A172 (cell line): ENCODE measurements around the gene MOCS3. TPM values are rescaled to one million over a fixed set of nuclear protein-coding genes. Genes with fewer than 3 reads are reported as not detected.

Experiments used
- DNase-seq: peaks from one replicate; pipeline ENCODE4 v3.0.0-alpha.2; 2015; ENCODE audit warnings: low spot score
- total RNA-seq: library from RNA; depleted of rRNA; stranded (reverse); fragments of >200 nt; shearing (Covaris generic); gene quantifications from 2 replicates; pipeline ENCODE4 v1.2.3, GENCODE V29; 2014; rRNA removed

The MOCS3 gene
- total RNA-seq = 9.0 and 9.4 TPM in 2 replicates

GRCh38 chr20:50958615-50959542, at the start of gene MOCS3:
Gene MOCS3, plus strand, starts transcription at chr20:50958818. Its CDS starts 25 bp downstream, at chr20:50958843.
- peak; percentile 89 for DNase-seq

DNA sequence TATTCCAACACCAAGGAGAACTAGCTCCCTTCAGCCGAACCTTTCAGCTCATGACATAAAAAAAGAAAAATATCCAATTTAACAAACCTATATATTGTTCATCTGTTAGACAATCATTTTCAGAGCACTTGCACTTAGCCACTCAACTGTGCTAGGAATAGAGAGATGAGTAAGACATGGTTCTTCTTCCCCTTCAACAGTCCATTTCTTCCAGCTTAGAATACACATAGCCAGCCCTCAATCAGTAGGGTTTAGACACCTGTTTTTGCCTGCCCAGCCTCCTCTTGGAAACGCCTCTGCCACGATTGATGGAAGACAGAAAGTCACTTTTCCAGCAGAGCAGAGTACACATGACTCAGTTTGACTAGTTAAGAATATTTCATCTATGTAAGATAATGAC, 49.2 kb upstream of the MOCS3 start:
- no peak for DNase-seq

- no peak for DNase-seq
Measured at GRCh38 chr20:50911030-50911429, 47.6 kb upstream of the MOCS3 start.

GRCh38 chr20:50911716-50912115, 46.9 kb upstream of the MOCS3 start:
- DNase-seq = no peak

DNA sequence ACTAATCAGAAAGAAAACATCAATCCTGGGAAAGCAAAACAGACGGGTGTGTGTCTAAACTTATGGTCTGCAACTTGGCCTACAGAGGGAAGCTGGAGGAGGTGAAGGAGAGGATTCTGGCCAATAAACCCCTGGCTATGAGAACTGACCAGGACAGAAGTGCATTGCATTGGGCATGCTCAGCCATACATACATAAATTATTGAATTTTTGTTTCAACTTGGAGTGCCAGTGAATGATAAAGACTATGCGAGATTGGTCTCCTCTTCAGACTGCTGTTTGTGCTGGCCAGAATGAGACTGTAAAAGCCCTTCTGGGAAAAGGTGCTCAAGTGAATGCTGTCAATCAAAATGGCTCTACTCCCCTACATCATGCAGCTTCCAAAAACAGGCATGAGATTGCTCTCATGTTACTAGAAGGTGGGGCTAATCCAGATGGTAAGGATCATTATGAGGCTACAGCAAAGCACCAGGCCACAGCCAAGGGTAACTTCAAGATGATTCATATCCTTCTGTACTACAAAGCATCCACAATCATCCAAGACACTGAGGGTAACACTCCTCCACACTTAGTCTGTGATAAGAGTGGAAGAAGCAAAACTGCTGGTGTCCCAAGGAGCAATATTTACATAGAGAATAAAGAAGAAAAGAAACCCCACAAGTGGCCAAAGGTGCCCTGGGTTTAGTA, 44.8 kb upstream of the MOCS3 start:
- DNase-seq = peak; percentile 65

DNA sequence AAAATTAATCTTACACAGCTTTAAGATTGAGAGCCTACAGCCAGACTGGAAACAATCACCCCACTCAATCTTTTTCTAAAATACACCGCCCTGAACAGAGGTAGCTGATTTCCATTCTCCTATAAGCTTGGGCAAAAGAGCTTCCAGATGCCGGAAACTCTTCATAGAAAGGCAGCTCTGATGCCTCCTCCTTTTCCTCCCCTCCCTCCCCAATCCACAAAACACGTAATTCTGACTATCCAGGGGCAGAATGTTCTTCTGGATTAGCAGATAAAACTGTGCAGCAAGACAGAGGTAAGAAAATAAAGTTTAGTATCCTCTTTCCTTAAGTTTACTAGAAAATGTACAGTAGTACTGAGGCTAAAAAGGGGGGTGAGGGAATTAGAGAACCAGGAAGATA, 43.2 kb upstream of the MOCS3 start:
- DNase-seq = no peak

DNA sequence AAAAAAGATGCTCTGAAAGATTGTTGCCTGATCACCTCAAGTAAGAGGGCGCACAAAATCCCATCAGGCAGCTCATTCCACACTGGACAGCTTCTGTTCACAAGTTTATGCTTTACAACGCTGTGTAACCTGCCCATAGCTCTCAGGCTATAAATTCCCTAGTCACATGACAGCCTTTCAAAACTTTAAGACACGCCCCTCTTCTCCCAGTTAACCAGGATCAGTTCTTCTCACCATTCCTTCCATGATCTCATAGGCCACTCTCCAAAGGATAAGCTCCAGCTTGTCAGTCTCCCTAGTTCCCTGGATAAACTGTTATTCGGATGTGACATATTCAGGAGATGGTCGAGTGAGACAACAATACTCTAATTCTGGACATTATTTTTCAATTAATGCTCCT, 42.4 kb upstream of the MOCS3 start:
- peak; percentile 59 for DNase-seq

- DNase-seq = no peak
Measured at GRCh38 chr20:50916934-50917333, 41.7 kb upstream of the MOCS3 start.

- DNase-seq = no peak
Measured at GRCh38 chr20:50918403-50918802, 40.2 kb upstream of the MOCS3 start.

DNA sequence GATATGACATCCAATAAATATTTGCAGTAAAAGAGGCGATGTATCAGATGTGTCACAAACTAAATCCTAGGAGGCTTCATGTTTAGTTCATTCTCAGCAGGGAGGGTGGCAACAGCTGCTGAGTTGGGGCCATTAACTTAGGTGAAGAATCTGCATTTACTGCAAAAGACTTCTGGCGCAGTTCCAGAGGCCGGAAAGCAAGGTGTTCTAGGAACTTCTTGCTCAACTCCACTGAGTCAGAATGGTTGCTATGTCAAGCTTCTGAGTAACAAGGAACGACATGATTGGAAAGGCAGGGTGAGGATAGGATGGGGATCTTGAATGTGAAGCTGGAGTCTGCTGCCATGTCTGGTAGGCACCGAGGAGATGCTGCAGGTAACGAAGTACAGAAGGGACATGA, 39.1 kb upstream of the MOCS3 start:
- peak; percentile 32 for DNase-seq

DNA sequence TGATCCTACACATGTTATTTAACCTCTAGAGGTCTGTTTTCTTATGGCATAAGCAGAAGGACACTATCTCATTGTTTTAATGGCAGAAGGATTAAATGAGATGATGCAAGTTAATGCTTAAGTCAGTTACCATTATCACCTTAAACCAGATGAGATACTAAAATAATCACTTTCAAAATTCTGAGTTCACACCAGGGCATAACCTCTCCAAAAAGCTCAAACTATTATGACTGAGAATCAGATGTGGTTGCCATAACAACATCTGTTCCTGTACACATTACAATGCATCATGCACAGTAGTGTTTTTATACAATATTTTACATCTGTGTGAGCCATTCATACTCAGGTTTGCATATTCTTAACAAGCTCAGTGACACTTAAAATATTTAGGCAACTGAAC, 37.6 kb upstream of the MOCS3 start:
- DNase-seq = no peak

DNA sequence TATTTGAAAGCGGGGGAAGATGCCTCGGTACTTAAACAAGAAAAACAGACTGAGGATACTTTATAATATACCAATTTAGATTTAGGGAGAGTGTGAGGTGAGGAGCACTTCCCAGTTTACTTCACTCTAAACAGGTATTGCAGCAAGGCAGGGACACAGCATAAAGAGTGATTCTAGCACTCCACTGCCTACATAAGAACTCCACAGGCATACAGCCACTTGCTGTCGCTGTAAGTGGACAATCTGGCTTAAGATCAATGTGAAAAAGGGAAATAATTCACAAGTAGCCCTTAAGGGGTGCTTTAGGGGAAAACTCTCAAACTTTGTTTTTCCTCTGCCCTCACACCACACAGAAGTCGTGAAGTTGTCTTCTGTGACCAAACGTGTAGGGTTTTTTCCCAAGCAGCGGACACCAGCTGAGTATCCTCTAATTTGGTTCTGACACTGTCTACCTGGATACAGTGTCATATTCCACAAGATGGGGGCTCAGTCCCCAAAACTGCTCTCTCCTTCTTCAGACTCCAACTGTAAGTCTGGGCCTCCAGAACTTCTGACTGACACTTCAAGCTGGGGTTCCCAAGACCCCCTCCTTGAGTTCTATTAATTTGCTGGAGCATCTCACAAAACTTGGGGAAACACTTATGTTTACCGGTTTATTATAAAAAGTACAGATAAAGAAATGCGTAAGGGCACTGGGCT, 36.7 kb upstream of the MOCS3 start:
- no peak for DNase-seq

GRCh38 chr20:50924261-50924920, 34.2 kb upstream of the MOCS3 start:
- DNase-seq = no peak

DNA sequence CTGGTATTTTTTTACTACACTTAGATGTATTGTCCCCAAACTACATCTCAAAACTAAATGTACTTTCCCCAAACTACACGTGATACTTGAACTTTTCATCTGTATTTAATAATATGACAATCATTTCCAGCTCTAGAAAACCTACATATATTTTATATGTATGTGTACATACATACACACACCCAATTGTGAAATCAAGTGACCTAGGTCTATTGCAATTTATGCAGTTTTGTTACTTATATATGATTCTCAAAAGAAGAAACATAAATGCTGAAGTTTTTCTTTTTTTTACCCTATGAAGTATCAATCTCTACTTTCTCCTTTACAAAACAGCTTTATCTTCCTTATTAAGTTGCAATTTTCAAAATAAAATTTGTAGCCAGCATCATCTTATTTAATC, 32.1 kb upstream of the MOCS3 start:
- no peak for DNase-seq

DNA sequence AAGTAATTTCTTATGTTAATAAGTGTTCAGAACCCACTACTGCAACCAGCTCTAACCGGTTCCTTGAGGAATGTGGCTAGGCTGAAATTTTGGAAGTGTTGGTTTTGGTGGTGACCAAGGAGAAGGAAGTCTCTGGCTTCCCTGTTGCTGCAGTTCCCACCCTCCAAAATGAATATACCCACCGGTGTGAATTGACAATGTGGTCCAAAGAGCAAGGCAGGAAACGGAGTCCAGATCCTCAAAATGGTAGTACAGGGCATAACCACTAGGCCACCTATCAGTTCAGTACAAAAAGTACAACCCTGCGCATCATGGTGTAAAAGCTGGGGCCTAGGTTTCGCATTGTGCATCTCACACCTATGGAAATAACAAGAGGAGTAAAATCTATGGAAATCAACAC, 30.1 kb upstream of the MOCS3 start:
- no peak for DNase-seq

DNA sequence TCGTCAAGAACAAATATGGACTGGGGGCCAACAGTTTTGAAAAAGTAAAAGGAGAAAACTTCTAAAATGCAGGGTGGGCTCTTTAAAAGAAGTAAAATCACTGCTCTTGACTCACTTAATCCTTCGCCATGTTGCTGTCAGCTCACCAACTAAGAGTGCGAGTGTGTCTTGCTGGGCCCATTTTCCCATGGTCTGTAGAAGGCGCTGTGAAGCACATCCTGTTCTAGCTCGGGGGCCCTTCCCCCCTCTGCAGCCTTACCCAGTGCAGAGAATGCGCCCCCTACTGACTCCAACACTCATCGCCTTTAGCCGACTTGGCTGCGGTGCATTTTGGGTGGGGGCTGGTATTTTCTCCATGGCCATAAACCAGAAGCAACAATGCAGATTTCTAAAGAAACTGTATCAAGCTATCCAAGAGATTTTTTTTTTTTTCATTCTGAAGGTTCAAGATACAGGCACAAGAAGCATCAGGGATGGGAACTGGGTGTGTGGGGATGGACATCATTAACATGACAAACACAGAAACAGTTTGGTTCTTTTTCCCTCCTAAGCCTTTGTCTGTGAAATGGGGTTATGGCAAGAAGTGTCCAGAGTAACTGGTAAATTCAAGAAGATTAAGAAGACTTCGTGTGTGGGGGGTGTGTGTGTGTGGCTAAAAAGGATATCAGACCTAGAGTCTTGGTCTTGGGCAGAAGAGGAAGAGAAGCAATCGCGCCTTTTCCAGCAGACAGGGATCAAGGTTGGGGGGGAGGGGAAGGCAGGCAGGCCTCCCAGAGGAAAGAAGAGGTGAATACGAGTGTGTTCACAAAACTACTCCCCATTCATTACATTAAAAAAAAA, 29.1 kb upstream of the MOCS3 start:
- peak; percentile 96 for DNase-seq

DNA sequence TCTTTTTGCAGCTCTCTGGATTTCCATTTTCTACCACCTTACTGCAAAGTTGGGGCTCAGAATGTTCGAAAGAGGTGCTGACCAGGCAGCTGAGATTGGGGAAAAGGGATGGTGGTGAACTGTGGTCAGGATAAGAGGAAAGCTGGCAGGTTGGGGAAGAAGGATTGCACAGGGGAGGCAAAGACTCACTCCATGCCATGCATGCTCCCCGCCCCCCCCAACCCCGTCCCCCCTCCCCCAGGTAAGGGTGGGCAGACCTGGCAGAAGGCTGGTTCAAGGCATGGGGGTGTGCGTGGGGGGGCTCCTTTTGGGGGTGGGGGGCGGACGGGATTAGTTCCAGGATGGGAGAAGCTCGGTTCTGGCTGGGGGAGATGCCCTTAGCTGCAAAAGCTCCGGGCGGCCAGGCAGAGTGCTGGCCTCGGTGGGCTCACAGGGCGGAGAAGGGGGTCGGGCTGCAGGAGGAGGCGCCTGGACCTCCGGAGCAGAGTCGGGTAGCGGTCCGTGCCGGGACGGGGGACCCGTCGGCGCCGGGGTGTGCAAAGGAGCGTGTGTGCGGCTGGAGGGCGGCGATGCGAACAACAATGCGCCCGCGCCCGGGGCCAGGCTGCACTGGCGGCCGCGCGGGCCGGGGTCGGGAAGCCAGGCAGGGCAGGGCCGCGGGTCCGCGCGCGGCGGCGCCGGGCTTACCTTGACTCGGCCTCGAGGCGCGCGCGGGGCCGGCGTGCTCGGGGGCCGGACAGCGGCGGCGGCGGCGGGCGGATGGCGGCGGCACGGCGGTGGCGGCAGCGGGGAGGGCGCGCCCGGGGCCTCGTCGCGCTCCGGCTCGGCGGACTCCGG, 28.3 kb upstream of the MOCS3 start:
- DNase-seq = peak; percentile 16

- DNase-seq = no peak
Measured at GRCh38 chr20:50930976-50931305, 27.7 kb upstream of the MOCS3 start.

GRCh38 chr20:50931306-50932015, 27.2 kb upstream of the MOCS3 start, which contains the start of gene ADNP:
Gene ADNP, minus strand, starts transcription at chr20:50931437. Its CDS starts 27,441 bp downstream, at chr20:50903996.
- peak; percentile 92 for DNase-seq
